Nephron (organoid): Measurements from ENCODE around the gene ATP8B3.

Source experiments
- H3K27ac Mint-ChIP-seq, 3 experiments: 2 replicates each; pipeline ENCODE4 v1.8.0; 2020; ENCODE audit warnings: mixed read lengths in 3 of 3, mild to moderate bottlenecking in 2 of 3, moderate library complexity in 1 of 3
- H3K27me3 Mint-ChIP-seq: 2 replicates; pipeline ENCODE4 v1.8.0; 2021; ENCODE audit warnings: low read depth, mild to moderate bottlenecking, moderate library complexity, mixed read lengths
- H3K36me3 Mint-ChIP-seq: 2 replicates; pipeline ENCODE4 v1.8.0; 2020; ENCODE audit warnings: low read depth, mixed read lengths
- H3K4me1 Mint-ChIP-seq: 2 replicates; pipeline ENCODE4 v1.8.0; 2020; ENCODE audit warnings: mixed read lengths
- H3K4me3 Mint-ChIP-seq, 3 experiments: 2 replicates each; pipeline ENCODE4 v1.8.0; 2020; ENCODE audit warnings: mild to moderate bottlenecking in 3 of 3, mixed read lengths in 3 of 3, moderate library complexity in 2 of 3
- H3K9me3 Mint-ChIP-seq: 2 replicates; pipeline ENCODE4 v1.8.0; 2020; ENCODE audit warnings: mixed read lengths
- TF ChIP-seq, protein P1 (sequence below), 3 experiments: fragments of 200-600 bp; sonication (generic); IDR thresholded peaks; one replicate each; pipeline ENCODE4 v1.5.0; 2021; ENCODE audit warnings: antibody characterized with exemption in 3 of 3; ENCODE audit not compliant: unreplicated experiment in 3 of 3

Gene ATP8B3

DNA sequence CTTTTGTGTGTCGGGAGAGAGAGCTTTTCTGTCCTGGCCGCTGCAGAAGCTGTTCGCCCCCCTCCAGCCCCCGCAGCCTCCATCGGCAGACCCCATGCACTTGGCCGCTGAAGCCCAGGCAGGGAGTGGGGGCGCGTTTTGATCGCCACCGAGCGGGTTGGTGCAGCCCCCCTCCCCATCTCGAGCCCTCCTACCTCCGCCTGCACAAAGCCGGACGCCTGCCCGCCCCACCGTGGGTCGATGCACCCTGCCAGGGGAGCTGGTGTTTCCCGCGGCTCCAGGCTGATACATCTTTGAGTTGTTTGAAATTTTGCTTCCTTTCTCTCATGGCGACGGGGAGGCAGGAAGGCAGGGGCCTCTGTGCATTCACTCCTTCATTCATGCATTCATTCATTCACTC is 75.1 kb downstream of the ATP8B3 start:
- no peaks in the 10 kb centered on the region for H3K4me1 Mint-ChIP-seq
- no peaks in the 10 kb centered on the region for H3K36me3 Mint-ChIP-seq
- TF ChIP-seq, protein P1, sequence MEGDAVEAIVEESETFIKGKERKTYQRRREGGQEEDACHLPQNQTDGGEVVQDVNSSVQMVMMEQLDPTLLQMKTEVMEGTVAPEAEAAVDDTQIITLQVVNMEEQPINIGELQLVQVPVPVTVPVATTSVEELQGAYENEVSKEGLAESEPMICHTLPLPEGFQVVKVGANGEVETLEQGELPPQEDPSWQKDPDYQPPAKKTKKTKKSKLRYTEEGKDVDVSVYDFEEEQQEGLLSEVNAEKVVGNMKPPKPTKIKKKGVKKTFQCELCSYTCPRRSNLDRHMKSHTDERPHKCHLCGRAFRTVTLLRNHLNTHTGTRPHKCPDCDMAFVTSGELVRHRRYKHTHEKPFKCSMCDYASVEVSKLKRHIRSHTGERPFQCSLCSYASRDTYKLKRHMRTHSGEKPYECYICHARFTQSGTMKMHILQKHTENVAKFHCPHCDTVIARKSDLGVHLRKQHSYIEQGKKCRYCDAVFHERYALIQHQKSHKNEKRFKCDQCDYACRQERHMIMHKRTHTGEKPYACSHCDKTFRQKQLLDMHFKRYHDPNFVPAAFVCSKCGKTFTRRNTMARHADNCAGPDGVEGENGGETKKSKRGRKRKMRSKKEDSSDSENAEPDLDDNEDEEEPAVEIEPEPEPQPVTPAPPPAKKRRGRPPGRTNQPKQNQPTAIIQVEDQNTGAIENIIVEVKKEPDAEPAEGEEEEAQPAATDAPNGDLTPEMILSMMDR (IDR thresholded peaks at IDR 0.05; ENCODE audit: unreplicated experiment in 3 of 3) = no peak
- H3K4me3 Mint-ChIP-seq = no peak overlapping the region
- H3K9me3 Mint-ChIP-seq = peaks cover 6% of the 10 kb centered on the region
- peaks cover 90% of the 10 kb centered on the region for H3K27me3 Mint-ChIP-seq
- no peak overlapping the region for H3K27ac Mint-ChIP-seq

GRCh38 chr19:1736280-1736679 is 75.8 kb downstream of the ATP8B3 start:
- TF ChIP-seq, protein P1 (IDR thresholded peaks at IDR 0.05; ENCODE audit: unreplicated experiment in 3 of 3) = no peak
- no peaks in the 10 kb centered on the region for H3K36me3 Mint-ChIP-seq
- H3K27ac Mint-ChIP-seq = no peak overlapping the region
- H3K9me3 Mint-ChIP-seq = peaks cover 3% of the 10 kb centered on the region
- H3K27me3 Mint-ChIP-seq = peaks cover 91% of the 10 kb centered on the region
- no peaks in the 10 kb centered on the region for H3K4me1 Mint-ChIP-seq
- H3K4me3 Mint-ChIP-seq = no peak overlapping the region

DNA sequence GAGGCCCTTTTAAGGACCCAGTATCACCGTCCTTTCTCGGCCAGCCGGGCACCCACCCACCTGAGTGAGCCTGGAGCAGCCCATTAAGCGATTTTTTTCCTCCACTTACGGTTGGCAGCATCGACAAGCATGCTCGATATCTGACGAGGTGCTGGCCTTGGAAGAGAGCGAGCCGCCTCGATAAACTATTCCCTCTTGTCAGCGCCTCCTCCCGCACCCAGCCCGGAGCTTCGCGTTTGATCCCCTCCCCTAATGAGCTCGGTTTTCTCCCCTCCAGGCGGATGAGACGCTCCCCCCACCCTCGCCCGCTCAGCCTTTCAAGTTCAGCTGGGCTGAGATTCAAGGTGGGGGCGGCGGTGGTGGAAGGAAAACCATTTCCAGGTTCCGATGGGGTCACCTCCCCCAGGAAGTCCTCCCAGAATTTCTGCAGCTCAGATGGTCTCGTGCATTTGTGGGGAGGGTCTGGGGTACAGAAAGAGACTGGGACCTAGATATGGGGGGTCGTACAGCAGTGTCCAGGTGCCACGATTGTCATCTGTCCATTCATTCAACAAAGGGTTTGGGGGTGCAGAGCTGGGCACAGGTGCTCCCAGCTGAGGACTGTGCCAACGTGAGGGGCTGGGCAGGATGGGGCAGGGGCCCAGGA is 77.6 kb downstream of the ATP8B3 start:
- Mint-ChIP-seq H3K36me3 (no peaks in the 10 kb centered on the region), H3K4me1 (no peaks in the 10 kb centered on the region), H3K27ac (no peak overlapping the region), H3K9me3 (no peaks in the 10 kb centered on the region), H3K4me3 (no peak overlapping the region), H3K27me3 (peaks cover 85% of the 10 kb centered on the region)
- TF ChIP-seq, protein P1 (IDR thresholded peaks at IDR 0.05; ENCODE audit: unreplicated experiment in 3 of 3) = no peak
